Ovary (tissue), 3 donors: Measurements from ENCODE around the gene KCNJ5.

Source experiments
- CTCF ChIP-seq, 3 donors: fragments of 450-650 bp in 2 of 3; fragments of 200-600 bp in 1 of 3; IDR thresholded peaks; one replicate each; pipeline versions ENCODE4 v1.5.1 to v1.8.0; 2016 to 2022; ENCODE audit warnings: antibody characterized with exemption in 3 of 3, mild to moderate bottlenecking in 1 of 3
- POLR2A ChIP-seq: fragments of 450-650 bp; IDR thresholded peaks from one replicate; pipeline ENCODE4 v1.6.1; 2017; ENCODE audit warnings: antibody characterized with exemption, mild to moderate bottlenecking, moderate library complexity
- donor health status: DM: no; HTN: no; CAD: no.

DNA sequence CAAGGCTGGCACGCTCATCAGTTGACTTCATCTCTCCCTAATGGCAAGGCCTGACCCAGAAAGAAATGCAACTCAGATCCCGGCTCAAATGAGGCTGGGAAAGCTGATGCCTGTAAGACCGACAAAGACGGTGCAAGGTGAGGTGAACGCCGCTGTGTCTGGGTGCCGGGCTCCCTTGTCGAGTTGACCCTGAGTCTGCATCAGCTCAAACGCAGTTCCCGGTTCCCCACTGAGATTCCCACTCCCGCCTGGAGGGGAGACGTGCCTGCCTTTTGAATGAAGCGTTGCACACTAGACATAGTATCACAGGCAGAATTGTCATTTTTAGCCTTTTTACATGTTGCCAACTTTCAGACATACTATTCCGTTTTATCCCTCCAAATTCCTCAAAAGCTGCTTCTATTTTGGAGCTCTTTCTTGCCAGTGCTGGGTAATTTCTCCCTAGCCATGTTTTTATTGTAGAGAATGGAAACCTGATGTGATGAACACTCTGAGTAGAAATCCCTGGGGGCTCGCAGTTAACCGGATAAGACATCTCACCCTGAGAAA, 52.3 kb downstream of the KCNJ5 start:
- TF ChIP-seq CTCF (IDR thresholded peaks at IDR 0.05): no peak
- TF ChIP-seq POLR2A: no peak
